Neural cell (in vitro differentiated cells): ENCODE data around the gene ATP8B3. TPM values are rescaled to one million over a fixed set of nuclear protein-coding genes. Genes with fewer than 3 reads are reported as not detected.

ENCODE experiments used
- H2AFZ ChIP-seq: fragments of 200-600, 300-800 bp; sonication (generic), shearing (Covaris generic); 2 replicates; pipeline ENCODE4 v1.6.0; 2014; ENCODE audit warnings: low read depth, mild to moderate bottlenecking, antibody characterized with exemption, low read length, moderate library complexity
- H3F3A ChIP-seq: fragments of 200-600 bp; shearing (Covaris generic); 2 replicates; pipeline ENCODE4 v1.6.1; 2016; ENCODE audit warnings: mild to moderate bottlenecking, moderate library complexity, mixed read lengths, antibody characterized with exemption, low read length; ENCODE audit not compliant: insufficient read depth, poor library complexity, severe bottlenecking
- H3K27ac ChIP-seq: fragments of 200-600, 300-800 bp; sonication (generic), shearing (Covaris generic); 2 replicates; pipeline ENCODE4 v1.5.1; 2014; ENCODE audit warnings: mild to moderate bottlenecking, low read length, moderate library complexity
- H3K27me3 ChIP-seq: fragments of 300-800, 200-600 bp; sonication (generic), shearing (Covaris generic); 2 replicates; pipeline ENCODE4 v1.6.0; 2014; ENCODE audit warnings: mild to moderate bottlenecking, low read depth, low read length, moderate library complexity; ENCODE audit not compliant: insufficient read depth
- H3K36me3 ChIP-seq: fragments of 300-800, 200-600 bp; sonication (generic), shearing (Covaris generic); 2 replicates; pipeline ENCODE4 v1.5.1; 2014; ENCODE audit warnings: mild to moderate bottlenecking, antibody characterized with exemption, low read length, moderate library complexity; ENCODE audit not compliant: insufficient read depth
- H3K4me2 ChIP-seq: fragments of 300-800, 200-600 bp; sonication (generic), shearing (Covaris generic); 2 replicates; pipeline ENCODE4 v1.6.0; 2014; ENCODE audit warnings: mild to moderate bottlenecking, low read length
- H3K4me3 ChIP-seq: fragments of 300-800, 200-600 bp; sonication (generic), shearing (Covaris generic); 2 replicates; pipeline ENCODE4 v1.5.1; 2014; ENCODE audit warnings: mild to moderate bottlenecking, low read length, moderate library complexity
- H3K79me2 ChIP-seq: fragments of 200-600 bp; shearing (Covaris generic); replicated peaks from 2 replicates; pipeline ENCODE4 v1.6.0; 2014; ENCODE audit warnings: mild to moderate bottlenecking, low read length, moderate library complexity; ENCODE audit not compliant: insufficient read depth
- H3K9ac ChIP-seq: fragments of 300-800, 200-600 bp; sonication (generic), shearing (Covaris generic); 2 replicates; pipeline ENCODE4 v1.6.1; 2016; ENCODE audit warnings: mild to moderate bottlenecking, low read length, mixed read lengths
- H3K9me2 ChIP-seq: fragments of 200-600 bp; shearing (Covaris generic); 2 replicates; pipeline ENCODE4 v1.6.1; 2016; ENCODE audit warnings: mild to moderate bottlenecking, low read length, mixed read lengths; ENCODE audit not compliant: insufficient read depth
- H3K9me3 ChIP-seq: fragments of 200-600, 300-800 bp; sonication (generic), shearing (Covaris generic); 2 replicates; pipeline ENCODE4 v1.6.1; 2016; ENCODE audit warnings: mild to moderate bottlenecking, mixed run types, low read length, moderate library complexity, mixed read lengths
- H4K20me1 ChIP-seq: fragments of 200-600 bp; shearing (Covaris generic); 2 replicates; pipeline ENCODE4 v1.6.1; 2016; ENCODE audit warnings: mild to moderate bottlenecking, mixed run types; ENCODE audit not compliant: insufficient read depth
- CTCF ChIP-seq: fragments of 450-650 bp; IDR thresholded peaks from 2 replicates; pipeline ENCODE4 v1.5.1; 2014; ENCODE audit warnings: antibody characterized with exemption, mild to moderate bottlenecking, moderate library complexity; ENCODE audit not compliant: poor library complexity, severe bottlenecking
- EP300 ChIP-seq: fragments of 450-650 bp; conservative IDR thresholded peaks from 2 replicates; pipeline ENCODE4 v1.6.1; 2014; ENCODE audit warnings: antibody characterized with exemption, mild to moderate bottlenecking, moderate library complexity; ENCODE audit not compliant: poor library complexity, severe bottlenecking
- EZH2 ChIP-seq: fragments of 200-600, 300-800 bp; shearing (Covaris generic), sonication (generic); IDR thresholded peaks from 2 replicates; pipeline ENCODE4 v1.6.1; 2014; ENCODE audit warnings: antibody characterized with exemption, low read length, borderline replicate concordance, mild to moderate bottlenecking; ENCODE audit not compliant: insufficient read depth, poor library complexity, severe bottlenecking
- MXI1 ChIP-seq: fragments of 450-650 bp; conservative IDR thresholded peaks from 2 replicates; pipeline ENCODE4 v1.6.1; 2014; ENCODE audit warnings: antibody characterized with exemption, mild to moderate bottlenecking; ENCODE audit not compliant: poor library complexity, severe bottlenecking
- POLR2AphosphoS5 ChIP-seq: IDR thresholded peaks from 2 replicates; pipeline ENCODE4 v1.6.1; 2012
- RAD21 ChIP-seq: fragments of 450-650 bp; conservative IDR thresholded peaks from 2 replicates; pipeline ENCODE4 v1.6.1; 2014; ENCODE audit warnings: antibody characterized with exemption, mild to moderate bottlenecking, moderate library complexity
- REST ChIP-seq: IDR thresholded peaks from 2 replicates; pipeline ENCODE4 v1.6.1; 2012; ENCODE audit warnings: borderline replicate concordance
- SMC3 ChIP-seq: fragments of 450-650 bp; conservative IDR thresholded peaks from 2 replicates; pipeline ENCODE4 v1.6.1; 2014; ENCODE audit warnings: antibody characterized with exemption, mild to moderate bottlenecking, moderate library complexity; ENCODE audit not compliant: poor library complexity
- TAF1 ChIP-seq: IDR thresholded peaks from 2 replicates; pipeline ENCODE4 v1.6.1; 2012; ENCODE audit warnings: low read depth
- polyA plus RNA-seq: library from polyadenylated mRNA; depleted of rRNA; stranded (reverse); fragments of >200 nt; gene quantifications from 2 replicates; pipeline ENCODE4 v1.2.3, GENCODE V29; 2014

The ATP8B3 gene
- polyA plus RNA-seq, 1 donor from 2014 or later: 1.5 TPM

- Histone ChIP-seq H3K4me3 (peak overlapping the region; percentile 96), H3F3A (no peaks in the 10 kb centered on the region), H2AFZ (no peak overlapping the region), H3K36me3 (no peaks in the 10 kb centered on the region), H3K9me2 (no peaks in the 10 kb centered on the region), H3K27me3 (no peaks in the 10 kb centered on the region), H3K79me2 (peaks cover 32% of the 10 kb centered on the region), H3K27ac (no peak overlapping the region), H4K20me1 (no peaks in the 10 kb centered on the region), H3K9ac (peak overlapping the region; percentile 93), H3K9me3 (no peaks in the 10 kb centered on the region), H3K4me2 (peak overlapping the region; percentile 94)
- TF ChIP-seq SMC3: no peak
- no peak for TF ChIP-seq EZH2
- TF ChIP-seq RAD21: no peak
- no peak for TF ChIP-seq POLR2AphosphoS5
- TF ChIP-seq MXI1: no peak
- no peak for TF ChIP-seq TAF1
- TF ChIP-seq CTCF: no peak
- no peak for TF ChIP-seq EP300
- TF ChIP-seq REST: no peak
These were observed 34.6 kb upstream of the ATP8B3 start for GRCh38 chr19:1846517-1847204.

GRCh38 chr19:1845642-1846041 lies 33.6 kb upstream of the ATP8B3 start:
- Histone ChIP-seq H3K9ac (no peak overlapping the region), H3K27me3 (no peaks in the 10 kb centered on the region), H3K27ac (no peak overlapping the region), H4K20me1 (no peaks in the 10 kb centered on the region), H2AFZ (no peak overlapping the region), H3K9me2 (no peaks in the 10 kb centered on the region), H3K4me2 (no peak overlapping the region), H3F3A (no peaks in the 10 kb centered on the region), H3K9me3 (no peaks in the 10 kb centered on the region), H3K4me3 (no peak overlapping the region), H3K79me2 (peaks cover 32% of the 10 kb centered on the region), H3K36me3 (no peaks in the 10 kb centered on the region)
- no peak for TF ChIP-seq TAF1
- no peak for TF ChIP-seq SMC3
- TF ChIP-seq CTCF: no peak
- no peak for TF ChIP-seq RAD21
- no peak for TF ChIP-seq MXI1
- TF ChIP-seq EP300: no peak
- TF ChIP-seq REST: no peak
- no peak for TF ChIP-seq POLR2AphosphoS5
- TF ChIP-seq EZH2: no peak
